Smooth muscle cell (in vitro differentiated cells): ENCODE data around the gene PLA2G6. TPM values are rescaled to one million over a fixed set of nuclear protein-coding genes. Genes with fewer than 3 reads are reported as not detected.
A peak's percentile ranks its signal among the peaks of the same experiment; 100 is the strongest.

Experiments used
- DNase-seq: peaks from one replicate; lab custom pipeline; 2025; ENCODE audit not compliant: unreplicated experiment; lab: John Stamatoyannopoulos, UW
- H2AFZ ChIP-seq: fragments of 200-600 bp; sonication (generic); 2 replicates; pipeline ENCODE4 v1.6.0; 2016; ENCODE audit warnings: antibody characterized with exemption, low read depth, mild to moderate bottlenecking
- H3F3A ChIP-seq: fragments of 200-600 bp; sonication (generic); 2 replicates; pipeline ENCODE4 v1.6.0; 2017; ENCODE audit warnings: antibody characterized with exemption, low read depth
- H3K27ac ChIP-seq: fragments of 200-600 bp; sonication (generic); 2 replicates; pipeline ENCODE4 v1.5.1; 2016; ENCODE audit warnings: low read depth, mild to moderate bottlenecking
- H3K27me3 ChIP-seq: fragments of 200-600 bp; sonication (generic); 2 replicates; pipeline ENCODE4 v1.6.1; 2016; ENCODE audit warnings: low read depth, mild to moderate bottlenecking
- H3K36me3 ChIP-seq: fragments of 200-600 bp; sonication (generic); 2 replicates; pipeline ENCODE4 v1.5.1; 2016; ENCODE audit warnings: low read depth
- H3K4me1 ChIP-seq: fragments of 200-600 bp; sonication (generic); 2 replicates; pipeline ENCODE4 v1.5.1; 2016; ENCODE audit warnings: low read depth
- H3K4me2 ChIP-seq: fragments of 200-600 bp; sonication (generic); 2 replicates; pipeline ENCODE4 v1.6.0; 2016; ENCODE audit warnings: mild to moderate bottlenecking
- H3K4me3 ChIP-seq: fragments of 200-600 bp; sonication (generic); 2 replicates; pipeline ENCODE4 v1.5.1; 2016; ENCODE audit warnings: mild to moderate bottlenecking
- H3K79me2 ChIP-seq: fragments of 200-600 bp; sonication (generic); 2 replicates; pipeline ENCODE4 v1.6.0; 2016; ENCODE audit warnings: low read depth, mild to moderate bottlenecking
- H3K9ac ChIP-seq: fragments of 200-600 bp; sonication (generic); 2 replicates; pipeline ENCODE4 v1.6.0; 2016; ENCODE audit warnings: low read depth
- H3K9me3 ChIP-seq: fragments of 200-600 bp; sonication (generic); replicated peaks from 2 replicates; pipeline ENCODE4 v1.5.1; 2016; ENCODE audit warnings: low read depth
- H4K20me1 ChIP-seq: fragments of 200-600 bp; sonication (generic); 2 replicates; pipeline ENCODE4 v1.6.0; 2016; ENCODE audit warnings: low read depth
- CTCF ChIP-seq: fragments of 200-600 bp; sonication (generic); IDR thresholded peaks from 2 replicates; pipeline ENCODE4 v1.5.1; 2017; ENCODE audit warnings: borderline replicate concordance, mild to moderate bottlenecking, antibody characterized with exemption; ENCODE audit not compliant: insufficient read depth, poor library complexity, severe bottlenecking
- WGBS: methylation state at CpG from one replicate; pipeline ENCODE4 v1.1.7; 2016; ENCODE audit warnings: low lambda C conversion rate; 5-methylcytosine and 5-hydroxymethylcytosine counted together
- polyA plus RNA-seq: library from polyadenylated mRNA; unstranded; fragments of >200 nt; fragmentation: Nextera tagmentation; extraction: Ambion mirVana; gene quantifications from 2 replicates; pipeline ENCODE4 v1.2.1, GENCODE V29; 2016
- total RNA-seq: library from RNA; depleted of rRNA; stranded (reverse); fragments of >200 nt; gene quantifications from 2 replicates; pipeline ENCODE4 v1.2.3, GENCODE V29; 2014

Gene PLA2G6
- total and polyA plus RNA-seq, 2 experiments from 2014 or later, result 6.1 to 8.9 TPM

- Histone ChIP-seq H3K79me2 (no peaks in the 10 kb centered on the region), H4K20me1 (no peaks in the 10 kb centered on the region), H3K36me3 (no peaks in the 10 kb centered on the region), H3K4me1 (peaks cover 16% of the 10 kb centered on the region), H3K27ac (no peak overlapping the region), H3K9me3 (no peaks in the 10 kb centered on the region), H3K4me3 (no peak overlapping the region), H3K27me3 (no peaks in the 10 kb centered on the region), H2AFZ (no peak overlapping the region), H3F3A (peaks cover 2% of the 10 kb centered on the region), H3K9ac (no peak overlapping the region), H3K4me2 (no peak overlapping the region)
- TF ChIP-seq CTCF, result no peak
- WGBS, result 98% methylated on average over 22 of the region's 22 CpGs
- DNase-seq, result no peak
Measured at GRCh38 chr22:38221407-38221806, 39.8 kb upstream of the PLA2G6 start.

GRCh38 chr22:38220653-38221386, 39.2 kb upstream of the PLA2G6 start:
- WGBS, result 93% methylated on average over 22 of the region's 22 CpGs
- peak overlapping the region; percentile 98 for H3K27ac ChIP-seq

GRCh38 chr22:38220163-38220562, 38.5 kb upstream of the PLA2G6 start:
- no peak for TF ChIP-seq CTCF
- H3K4me3 ChIP-seq, result no peak overlapping the region
- H3K36me3 ChIP-seq, result no peaks in the 10 kb centered on the region
- H3F3A ChIP-seq, result peaks cover 6% of the 10 kb centered on the region
- no peaks in the 10 kb centered on the region for H3K79me2 ChIP-seq
- H3K27me3 ChIP-seq, result no peaks in the 10 kb centered on the region
- peak overlapping the region; percentile 91 for H3K9ac ChIP-seq
- H2AFZ ChIP-seq, result no peak overlapping the region
- no peak overlapping the region for H3K4me2 ChIP-seq
- H3K4me1 ChIP-seq, result peaks cover 16% of the 10 kb centered on the region
- 83% methylated on average over 8 of the region's 8 CpGs for WGBS
- peak overlapping the region; percentile 98 for H3K27ac ChIP-seq
- no peaks in the 10 kb centered on the region for H3K9me3 ChIP-seq
- no peak for DNase-seq
- H4K20me1 ChIP-seq, result peaks cover 3% of the 10 kb centered on the region

More at GRCh38 chr22:38220653-38221386, 39.2 kb upstream of the PLA2G6 start:
- no peak overlapping the region for H3K4me3 ChIP-seq
- H3F3A ChIP-seq, result peaks cover 2% of the 10 kb centered on the region
- TF ChIP-seq CTCF, result no peak
- H3K9ac ChIP-seq, result peak overlapping the region; percentile 91
- no peaks in the 10 kb centered on the region for H3K9me3 ChIP-seq
- no peaks in the 10 kb centered on the region for H3K27me3 ChIP-seq
- no peak for DNase-seq
- H3K4me1 ChIP-seq, result peaks cover 16% of the 10 kb centered on the region
- H3K4me2 ChIP-seq, result no peak overlapping the region
- H3K36me3 ChIP-seq, result no peaks in the 10 kb centered on the region
- H2AFZ ChIP-seq, result no peak overlapping the region
- no peaks in the 10 kb centered on the region for H3K79me2 ChIP-seq
- no peaks in the 10 kb centered on the region for H4K20me1 ChIP-seq

- 72% methylated on average over 10 of the region's 10 CpGs for WGBS
- H3F3A ChIP-seq, result peaks cover 10% of the 10 kb centered on the region
- no peaks in the 10 kb centered on the region for H3K9me3 ChIP-seq
- peaks cover 16% of the 10 kb centered on the region for H3K4me1 ChIP-seq
- H4K20me1 ChIP-seq, result peaks cover 7% of the 10 kb centered on the region
- peak overlapping the region; percentile 61 for H3K4me2 ChIP-seq
- no peaks in the 10 kb centered on the region for H3K79me2 ChIP-seq
- no peaks in the 10 kb centered on the region for H3K36me3 ChIP-seq
- no peaks in the 10 kb centered on the region for H3K27me3 ChIP-seq
- no peak overlapping the region for H2AFZ ChIP-seq
- H3K9ac ChIP-seq, result peak overlapping the region; percentile 91
- TF ChIP-seq CTCF, result no peak
- peak overlapping the region; percentile 98 for H3K27ac ChIP-seq
- no peak overlapping the region for H3K4me3 ChIP-seq
- no peak for DNase-seq
Measured at GRCh38 chr22:38219632-38220031, 38.0 kb upstream of the PLA2G6 start.
